Fibroblast of pulmonary artery (primary cell): ENCODE results near the gene ABO.

Experiments used
- DNase-seq: peaks from one replicate; pipeline ENCODE4 v3.0.0-alpha.2; 2010; ENCODE audit warnings: low read depth
- H3K4me3 ChIP-seq: replicated peaks from 2 replicates; pipeline ENCODE4 v1.5.1; 2011; ENCODE audit warnings: low read depth, mild to moderate bottlenecking, control low read depth, low read length, moderate library complexity
- TF ChIP-seq, protein P1 (sequence below): IDR thresholded peaks from 2 replicates; pipeline ENCODE4 v1.5.1; 2011; ENCODE audit warnings: mild to moderate bottlenecking, control low read depth, low read length, inconsistent platforms; ENCODE audit errors: missing control alignments

Gene ABO

DNA sequence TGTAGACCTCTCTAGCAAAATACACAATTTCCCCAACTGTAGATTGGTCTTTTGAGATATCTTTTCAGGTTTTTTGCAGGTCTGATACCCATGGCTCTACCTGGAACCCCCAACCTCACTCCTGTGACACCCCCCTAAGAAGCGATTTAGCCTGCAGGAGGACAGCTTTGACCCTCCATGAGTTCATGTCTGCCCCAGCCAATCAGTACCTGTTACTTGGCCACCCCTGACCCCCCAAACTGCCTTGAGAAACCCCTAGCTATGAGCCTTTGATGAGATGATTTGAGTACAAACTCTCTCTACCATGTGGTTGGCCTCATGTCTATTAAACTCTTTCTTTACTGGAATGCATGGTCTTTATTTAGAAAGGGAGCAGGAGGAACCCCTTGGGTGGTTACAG is 25.7 kb downstream of the ABO start:
- TF ChIP-seq, protein P1, sequence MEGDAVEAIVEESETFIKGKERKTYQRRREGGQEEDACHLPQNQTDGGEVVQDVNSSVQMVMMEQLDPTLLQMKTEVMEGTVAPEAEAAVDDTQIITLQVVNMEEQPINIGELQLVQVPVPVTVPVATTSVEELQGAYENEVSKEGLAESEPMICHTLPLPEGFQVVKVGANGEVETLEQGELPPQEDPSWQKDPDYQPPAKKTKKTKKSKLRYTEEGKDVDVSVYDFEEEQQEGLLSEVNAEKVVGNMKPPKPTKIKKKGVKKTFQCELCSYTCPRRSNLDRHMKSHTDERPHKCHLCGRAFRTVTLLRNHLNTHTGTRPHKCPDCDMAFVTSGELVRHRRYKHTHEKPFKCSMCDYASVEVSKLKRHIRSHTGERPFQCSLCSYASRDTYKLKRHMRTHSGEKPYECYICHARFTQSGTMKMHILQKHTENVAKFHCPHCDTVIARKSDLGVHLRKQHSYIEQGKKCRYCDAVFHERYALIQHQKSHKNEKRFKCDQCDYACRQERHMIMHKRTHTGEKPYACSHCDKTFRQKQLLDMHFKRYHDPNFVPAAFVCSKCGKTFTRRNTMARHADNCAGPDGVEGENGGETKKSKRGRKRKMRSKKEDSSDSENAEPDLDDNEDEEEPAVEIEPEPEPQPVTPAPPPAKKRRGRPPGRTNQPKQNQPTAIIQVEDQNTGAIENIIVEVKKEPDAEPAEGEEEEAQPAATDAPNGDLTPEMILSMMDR: no peak
- no peak for DNase-seq

DNA sequence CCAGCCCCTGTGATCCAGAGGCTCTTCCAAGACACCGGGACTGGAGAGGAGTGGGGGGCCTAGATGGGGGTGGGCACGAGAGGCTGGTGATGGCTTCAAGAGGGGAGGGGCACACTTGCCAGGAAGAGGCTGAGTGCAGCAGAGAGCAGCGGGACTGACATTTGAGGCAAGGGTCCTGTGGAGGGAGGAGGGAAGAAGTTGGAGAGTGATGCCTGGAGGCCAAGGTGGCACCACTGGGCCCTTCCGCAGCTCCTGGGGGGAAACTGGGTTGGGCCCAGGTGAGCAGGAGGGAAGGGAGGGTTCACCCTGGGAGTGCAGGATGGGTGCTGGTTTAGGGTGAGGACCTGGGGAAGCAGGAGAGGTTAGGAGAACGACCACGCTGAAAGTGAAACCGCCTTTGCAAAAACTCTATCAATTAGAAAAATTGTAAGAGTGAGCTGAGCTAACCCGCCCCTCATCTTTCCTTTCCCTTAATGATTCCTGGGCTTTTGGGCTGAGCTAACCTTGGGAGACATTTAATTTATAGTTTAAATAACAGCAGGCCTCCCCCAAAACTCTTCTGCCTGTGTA is 26.2 kb downstream of the ABO start:
- H3K4me3 ChIP-seq: no peak overlapping the region
- DNase-seq: no peak
- TF ChIP-seq, protein P1: no peak

More for the DNA sequence above, 25.7 kb downstream of the ABO start:
- H3K4me3 ChIP-seq: no peak overlapping the region

DNA sequence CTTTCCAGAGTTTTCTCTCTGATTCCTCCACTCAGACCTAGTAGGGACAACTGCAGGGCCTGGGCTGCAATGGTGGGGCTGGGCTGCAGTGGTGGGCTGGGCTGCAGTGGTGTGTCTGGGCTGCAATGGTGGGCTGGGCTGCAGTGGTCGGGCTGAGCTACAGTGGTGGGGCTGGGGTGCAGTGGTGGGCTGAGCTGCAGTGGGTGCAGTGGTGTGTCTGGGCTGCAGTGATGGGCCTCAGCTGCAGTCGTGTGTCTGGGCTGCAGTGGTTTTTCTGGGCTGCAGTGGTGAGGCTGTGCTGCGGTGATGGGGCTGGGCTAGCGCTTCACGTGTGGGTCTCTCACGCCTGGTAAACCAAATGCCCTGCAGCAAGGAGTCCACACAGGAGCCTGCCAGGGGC is 27.4 kb downstream of the ABO start:
- no peak for DNase-seq
- H3K4me3 ChIP-seq: no peak overlapping the region
- TF ChIP-seq, protein P1: no peak

GRCh38 chr9:133246991-133247390 is 28.0 kb downstream of the ABO start:
- TF ChIP-seq, protein P1: no peak
- H3K4me3 ChIP-seq: no peak overlapping the region
- no peak for DNase-seq

DNA sequence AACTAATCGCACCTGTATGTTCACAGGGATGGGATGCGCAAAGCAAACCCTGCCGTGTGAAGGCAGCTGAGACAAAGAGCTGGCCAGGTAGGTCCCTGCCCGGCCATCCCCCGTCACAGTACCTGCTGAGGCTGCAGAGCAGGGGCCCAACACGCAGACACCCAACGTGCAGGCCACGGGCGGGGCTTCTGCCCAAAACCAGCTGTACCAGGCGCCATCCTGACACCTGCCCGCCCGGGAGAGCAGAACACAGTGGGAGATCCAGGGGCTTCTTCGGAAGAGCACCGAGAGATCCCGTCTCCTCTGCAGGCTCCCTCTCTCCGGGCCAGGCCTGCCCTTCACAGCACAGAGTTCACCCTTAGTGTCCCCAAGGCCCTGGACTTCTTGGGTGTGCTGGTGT is 28.4 kb downstream of the ABO start:
- TF ChIP-seq, protein P1: no peak
- DNase-seq: no peak
- H3K4me3 ChIP-seq: no peak overlapping the region

GRCh38 chr9:133242991-133243390 is 32.0 kb downstream of the ABO start:
- DNase-seq: no peak
- H3K4me3 ChIP-seq: no peak overlapping the region
- TF ChIP-seq, protein P1: no peak

GRCh38 chr9:133242241-133242640 is 32.8 kb downstream of the ABO start:
- H3K4me3 ChIP-seq: no peak overlapping the region
- DNase-seq: no peak
- TF ChIP-seq, protein P1: no peak
